Esophagus squamous epithelium (tissue), 4 donors: Measurements from ENCODE around the gene SH2D2A.

Source experiments
- POLR2A ChIP-seq, 4 donors: fragments of 450-650 bp; IDR thresholded peaks; one replicate each; pipeline ENCODE4 v1.6.1; 2017; ENCODE audit warnings: antibody characterized with exemption in 4 of 4, mild to moderate bottlenecking in 4 of 4, moderate library complexity in 3 of 4
- TF ChIP-seq, protein P1 (sequence below), 6 experiments: fragments of 450-650 bp in 4 of 6; fragments of 200-600 bp in 2 of 6; sonication (generic) in 2 of 6; IDR thresholded peaks; one replicate each; pipeline ENCODE4 v1.5.1; 2016 to 2019; ENCODE audit warnings: antibody characterized with exemption in 6 of 6, mild to moderate bottlenecking in 4 of 6, moderate library complexity in 4 of 6

DNA sequence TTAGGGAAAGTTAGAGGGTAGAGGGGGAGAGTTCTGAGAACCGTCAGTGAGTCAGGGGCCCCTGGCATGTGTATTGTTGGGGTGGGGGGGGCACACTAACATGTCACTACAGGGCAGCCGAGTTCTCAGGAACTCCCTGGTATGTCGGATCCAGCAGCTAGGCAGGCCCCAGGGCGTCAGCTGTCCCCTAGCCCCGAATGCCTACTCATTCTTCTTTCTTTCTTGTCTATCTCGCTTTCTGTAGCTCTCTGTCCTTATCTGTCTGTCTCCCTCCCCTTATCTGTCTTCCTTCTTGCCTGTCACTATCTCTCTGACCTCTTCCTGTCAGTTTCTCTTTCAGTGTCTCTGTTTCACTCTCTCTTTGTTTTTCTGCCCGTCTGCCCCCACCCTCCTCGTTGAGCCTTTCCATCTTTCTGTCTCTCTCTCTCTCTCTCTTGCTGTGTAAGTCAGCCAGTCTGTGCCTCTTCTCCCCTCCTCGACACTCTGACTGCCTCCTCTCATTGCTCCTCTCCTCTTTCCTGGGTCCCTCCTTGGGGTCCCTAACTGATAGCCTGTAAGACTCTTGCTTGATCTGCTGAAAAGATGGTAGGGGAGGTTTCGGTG, 46.5 kb upstream of the SH2D2A start:
- TF ChIP-seq, protein P1, sequence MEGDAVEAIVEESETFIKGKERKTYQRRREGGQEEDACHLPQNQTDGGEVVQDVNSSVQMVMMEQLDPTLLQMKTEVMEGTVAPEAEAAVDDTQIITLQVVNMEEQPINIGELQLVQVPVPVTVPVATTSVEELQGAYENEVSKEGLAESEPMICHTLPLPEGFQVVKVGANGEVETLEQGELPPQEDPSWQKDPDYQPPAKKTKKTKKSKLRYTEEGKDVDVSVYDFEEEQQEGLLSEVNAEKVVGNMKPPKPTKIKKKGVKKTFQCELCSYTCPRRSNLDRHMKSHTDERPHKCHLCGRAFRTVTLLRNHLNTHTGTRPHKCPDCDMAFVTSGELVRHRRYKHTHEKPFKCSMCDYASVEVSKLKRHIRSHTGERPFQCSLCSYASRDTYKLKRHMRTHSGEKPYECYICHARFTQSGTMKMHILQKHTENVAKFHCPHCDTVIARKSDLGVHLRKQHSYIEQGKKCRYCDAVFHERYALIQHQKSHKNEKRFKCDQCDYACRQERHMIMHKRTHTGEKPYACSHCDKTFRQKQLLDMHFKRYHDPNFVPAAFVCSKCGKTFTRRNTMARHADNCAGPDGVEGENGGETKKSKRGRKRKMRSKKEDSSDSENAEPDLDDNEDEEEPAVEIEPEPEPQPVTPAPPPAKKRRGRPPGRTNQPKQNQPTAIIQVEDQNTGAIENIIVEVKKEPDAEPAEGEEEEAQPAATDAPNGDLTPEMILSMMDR (IDR thresholded peaks at IDR 0.05), result no peak
- TF ChIP-seq POLR2A (IDR thresholded peaks at IDR 0.05), result no peak
